ENCODE results near the gene SMURF2. TPM values are rescaled to one million over a fixed set of nuclear protein-coding genes. Genes with fewer than 3 reads are reported as not detected.
A peak's percentile ranks its signal among the peaks of the same experiment; 100 is the strongest.

The SMURF2 gene
- total and polyA plus RNA-seq, 2 of the 4 experiments (the other 2 are of a cell fraction), result 131 to 774 TPM

- no peak overlapping the region for H3K27ac ChIP-seq (ENCODE audit: insufficient read depth, low read length)
- H2AK9ac ChIP-seq (replicated peaks; ENCODE audit: low read depth, low read length, poor library complexity), result no peak overlapping the region
- H3K36me3 ChIP-seq (ENCODE audit: control insufficient read depth, insufficient read depth, low read length), result peaks cover 49% of the 10 kb centered on the region
- CTCF ChIA-PET, result no interaction called here
- H3K4me2 ChIP-seq (ENCODE audit: low read depth, low read length), result no peak overlapping the region
- H3K4me3 ChIP-seq (ENCODE audit: insufficient read depth, low read depth, low read length), result no peak overlapping the region
- H3K23ac ChIP-seq (ENCODE audit: low read depth, low read length), result peak overlapping the region; percentile 45; the same call in 1 of the 2 replicates
- DNase-seq (no peak), ATAC-seq (ENCODE audit: low read depth) (no peak)
- H3K27me3 ChIP-seq (ENCODE audit: control insufficient read depth, insufficient read depth, low read length), result no peaks in the 10 kb centered on the region
- dilution Hi-C loops (cut with HindIII; ENCODE audit: low sequenced_read_pairs, unreplicated experiment) (no loop called here), intact Hi-C loops (cut with micrococcal nuclease) (no loop called here), in situ Hi-C loops (cut with MboI; ENCODE audit: low sequenced_read_pairs) (no loop called here)
- no peak overlapping the region for H2AFZ ChIP-seq (replicated peaks; ENCODE audit: low read length, poor library complexity)
- H3K9ac ChIP-seq (ENCODE audit: low read depth, low read length), result no peak overlapping the region
- no peak overlapping the region for H2AK5ac ChIP-seq (ENCODE audit: low read depth, low read length)
- peaks cover 66% of the 10 kb centered on the region for H4K20me1 ChIP-seq (ENCODE audit: insufficient read depth, low read length)
- H3K18ac ChIP-seq (ENCODE audit: low read depth, low read length), result no peak overlapping the region
- no peak overlapping the region for H3K56ac ChIP-seq (ENCODE audit: extremely low read depth, insufficient read depth, low read length)
- no peak overlapping the region for H2BK15ac ChIP-seq (ENCODE audit: low read depth, low read length)
- no peak overlapping the region for H4K91ac ChIP-seq (ENCODE audit: insufficient read depth, low read depth, low read length)
- POLR2A ChIA-PET (ENCODE audit: unreplicated experiment), result no interaction called here
- TF ChIP-seq RCOR1 (IDR thresholded peaks at IDR 0.05; ENCODE audit: insufficient replicate concordance, low read length), result no peak
- TF ChIP-seq FOS (IDR thresholded peaks at IDR 0.05; ENCODE audit: low read depth, low read length), result no peak
- no peak for TF ChIP-seq CTCF (conservative IDR thresholded peaks at IDR 0.05; ENCODE audit: low read depth, low read length)
- no peak for TF ChIP-seq SMC3 (IDR thresholded peaks at IDR 0.05; ENCODE audit: low read depth, low read length)
- no peak for TF ChIP-seq RAD21 (IDR thresholded peaks at IDR 0.05; ENCODE audit: low read length)
- no peak for TF ChIP-seq USF2 (IDR thresholded peaks at IDR 0.05; ENCODE audit: low read depth, low read length)
- no peak for TF ChIP-seq MAZ (IDR thresholded peaks at IDR 0.05; ENCODE audit: borderline replicate concordance, low read depth, low read length)
- TF ChIP-seq POLR2A (IDR thresholded peaks at IDR 0.05; ENCODE audit: low read depth, low read length), result no peak
- TF ChIP-seq CEBPB (IDR thresholded peaks at IDR 0.05; ENCODE audit: low read depth, low read length), result no peak
- TF ChIP-seq CHD1 (IDR thresholded peaks at IDR 0.05; ENCODE audit: low read depth, low read length), result no peak
- no peak for TF ChIP-seq ELK1 (IDR thresholded peaks at IDR 0.05; ENCODE audit: borderline replicate concordance, low read depth, low read length)
- TF ChIP-seq NFE2L2 (IDR thresholded peaks at IDR 0.05; ENCODE audit: low read depth, low read length), result no peak
- TF ChIP-seq BHLHE40 (IDR thresholded peaks at IDR 0.05; ENCODE audit: low read depth, low read length), result no peak
- no peak for TF ChIP-seq MAFK (IDR thresholded peaks at IDR 0.05; ENCODE audit: low read depth, low read length)
- TF ChIP-seq MXI1 (IDR thresholded peaks at IDR 0.05; ENCODE audit: borderline replicate concordance, low read depth, low read length), result no peak
- no peak for TF ChIP-seq RFX5 (IDR thresholded peaks at IDR 0.05; ENCODE audit: low read depth, low read length)
- no peak overlapping the region for H2BK5ac ChIP-seq (ENCODE audit: low read depth, low read length, poor library complexity, severe bottlenecking)
- H2BK120ac ChIP-seq (ENCODE audit: low read depth, low read length), result no peak overlapping the region
- H2BK20ac ChIP-seq (ENCODE audit: low read depth, low read length), result no peak overlapping the region
- BruUV-seq (replicated peaks), result no TSS peak
- no peak overlapping the region for H3K4ac ChIP-seq (ENCODE audit: low read depth, low read length)
- H3K4me1 ChIP-seq (ENCODE audit: control insufficient read depth, insufficient read depth, low read length), result no peaks in the 10 kb centered on the region
- no CpG with 5 or more reads among the region's 1 CpG for WGBS, 2 experiments (ENCODE audit: extremely low coverage in 2 of 2, insufficient read length in 1 of 2)
- peaks cover 23 to 47% of the 10 kb centered on the region in 2 experiments for H3K79me1 ChIP-seq (ENCODE audit: low read depth in 1 of 2, low read length in 2 of 2)
- no peaks in the 10 kb centered on the region for H3K9me3 ChIP-seq (ENCODE audit: control insufficient read depth, insufficient read depth, low read length)
- no peak overlapping the region for H3K14ac ChIP-seq (replicated peaks; ENCODE audit: low read depth, low read length)
- no peak overlapping the region for H4K8ac ChIP-seq (ENCODE audit: low read depth in 2 of 2, low read length in 2 of 2)
- H3K9me1 ChIP-seq (ENCODE audit: insufficient read depth, low read length), result no peaks in the 10 kb centered on the region
- H4K5ac ChIP-seq (ENCODE audit: low read depth, low read length), result no peak overlapping the region
These were observed 98.0 kb downstream of the SMURF2 start for GRCh38 chr17:64564098-64564497.

All from IMR-90 (cell line).